Heart right ventricle (tissue), 16 donors: Measurements from ENCODE around the gene MRPL51. TPM values are rescaled to one million over a fixed set of nuclear protein-coding genes. Genes with fewer than 3 reads are reported as not detected.

Source experiments
- ATAC-seq, 8 donors: fragments of 200-7000 bp; cut with Tn5 transposase; one replicate each; pipeline ENCODE4 v1.9.1; 2020; ENCODE audit warnings: mild to moderate bottlenecking in 8 of 8, moderate library complexity in 8 of 8, moderate number of reproducible peaks in 1 of 8
- DNase-seq, 2 donors: peaks; one replicate each; pipeline ENCODE4 v3.0.0-alpha.2; 2020
- H3K27ac ChIP-seq, 10 donors: fragments of 200-600 bp; sonication (generic) in 2 of 10; one replicate each; pipeline versions ENCODE4 v1.5.0 to v1.8.0; 2020 to 2022; ENCODE audit warnings: mild to moderate bottlenecking in 3 of 10
- H3K27me3 ChIP-seq, 7 donors: fragments of 200-600 bp; one replicate each; pipeline ENCODE4 v1.8.0; 2021 to 2022; ENCODE audit warnings: mild to moderate bottlenecking in 2 of 7
- H3K36me3 ChIP-seq, 9 donors: fragments of 200-600 bp; sonication (generic) in 1 of 9; one replicate each; pipeline versions ENCODE4 v1.5.0 to v1.8.0; 2020 to 2022; ENCODE audit warnings: mild to moderate bottlenecking in 2 of 9
- H3K4me1 ChIP-seq, 9 donors: fragments of 200-600 bp; sonication (generic) in 1 of 9; one replicate each; pipeline versions ENCODE4 v1.5.0 to v1.8.0; 2020 to 2022; ENCODE audit warnings: mild to moderate bottlenecking in 4 of 9
- H3K4me3 ChIP-seq, 10 donors: fragments of 200-600 bp; sonication (generic) in 2 of 10; one replicate each; pipeline versions ENCODE4 v1.5.0 to v1.8.0; 2020 to 2022; ENCODE audit warnings: mild to moderate bottlenecking in 7 of 10, moderate library complexity in 2 of 10
- H3K9me3 ChIP-seq, 11 donors: fragments of 200-600 bp in 10 of 11; sonication (generic) in 2 of 11; one replicate each; pipeline versions ENCODE4 v1.5.0 to v1.8.0; 2013 to 2022; ENCODE audit warnings: mild to moderate bottlenecking in 2 of 11, control low read depth in 1 of 11, moderate library complexity in 1 of 11
- CTCF ChIP-seq, 9 donors: fragments of 200-600 bp; sonication (generic) in 2 of 9; IDR thresholded peaks; one replicate each; pipeline versions ENCODE4 v1.5.0 to v1.8.0; 2021 to 2022; ENCODE audit warnings: antibody characterized with exemption in 9 of 9, mild to moderate bottlenecking in 5 of 9, moderate library complexity in 1 of 9
- WGBS, 2 donors: extraction: QIAGEN DNeasy Blood & Tissue Kit; methylation state at CpG; one replicate each; pipeline ENCODE4 v1.1.7; 2013; ENCODE audit warnings: inconsistent platforms in 1 of 2; 5-methylcytosine and 5-hydroxymethylcytosine counted together
- intact Hi-C, 10 donors: fragments of 100-400 bp; cut with DNase I; formaldehyde crosslinking; loops; one replicate each; pipeline versions ENCODE4 v1.11.1 to v1.14.2; 2022
- polyA plus RNA-seq, 2 donors: library from polyadenylated mRNA; stranded (reverse); fragments of 200-250 nt; gene quantifications; one replicate each; pipeline ENCODE4 v1.2.3, GENCODE V29; 2013
- total RNA-seq, 10 donors: library from RNA; stranded (reverse); fragmentation: NEBNext Ultra II Directional in 3 of 10; extraction: Animal tissue kit (Norgen Biotek cat#: 25700) in 3 of 10; gene quantifications; one replicate each; pipeline versions ENCODE4 v1.2.1 to v1.2.4, GENCODE V29; 2021 to 2023
- donor health status: Arrhythmogenic right ventricular cardiomyopathy.
- donor health status: ischemic (EF 13 %, LVEDD 7.1; RV severe dilation, severe dysfunction).
- donor health status: healthy with polysubstance abuse.
- donor health status: DM: no; HTN: yes; CAD: no.
- donor health status: DM: no; HTN: no; CAD: no.
- donor health status: ischemic (EF 25% LVEDD 6.9; RV normal size, moderate dysfunction).
- donor health status: ischemic (EF 25% LVEDD 5.7; RV mildly dilated, moderate dysfunction).
- donor health status: healthy.
- donor health status: DM: yes; HTN: yes; CAD: no.
- donor health status: Ischemic cardiomyopathy.
- donor health status: ischemic (EF 35%, LVEDD 5.7; RV mildly dilated, moderate dysfunction).
- donor health status: nonischemic (EF 11% LVEDD 7.7; RV severe dilation, severe dysfunction).
- donor health status: DM: yes; HTN: yes; CAD: no.
- donor health status: PGD.
- donor health status: ischemic (EF 29% LVEDD 5.4; RV normal size, mild dysfunction).
- donor health status: nonischemic (EF 23%, LVEDD 6.1; RV moderate dilation, normal function).

Gene MRPL51
- total and polyA plus RNA-seq, 12 donors = 123 to 300 (median 250) TPM

DNA sequence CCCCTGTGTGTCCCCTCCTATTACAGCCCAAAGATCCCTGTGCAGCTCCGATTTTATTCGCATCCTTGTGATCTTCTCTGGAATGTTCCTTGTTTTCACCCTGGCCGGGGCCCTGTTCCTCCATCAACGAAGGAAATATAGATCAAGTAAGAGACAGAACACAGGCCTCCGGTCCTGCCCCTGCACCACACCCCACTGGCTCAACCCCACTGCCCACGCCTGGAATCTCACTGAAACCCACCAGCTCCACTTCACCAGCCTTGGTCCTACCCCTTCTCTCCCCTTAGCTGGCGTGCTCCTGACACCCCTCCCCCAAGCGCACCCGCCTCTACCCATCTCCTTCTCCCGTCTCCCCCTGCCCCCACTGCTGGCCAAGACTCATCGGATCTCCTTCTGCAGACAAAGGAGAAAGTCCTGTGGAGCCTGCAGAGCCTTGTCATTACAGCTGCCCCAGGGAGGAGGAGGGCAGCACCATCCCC is 42.2 kb downstream of the MRPL51 start:
- ATAC-seq (peak in 6 of 8 donors; percentile 1 to 22 (median 8)), DNase-seq (no peak)
- H3K4me1 ChIP-seq = peaks cover 4 to 31% (median 27%) of the 10 kb centered on the region in 9 donors

GRCh38 chr12:6450091-6450868 is 42.8 kb downstream of the MRPL51 start:
- Histone ChIP-seq H3K4me3 (peak overlapping the region in 8 of 10 donors; percentile 56 to 85 (median 68)), H3K27me3 (no peaks in the 10 kb centered on the region), H3K27ac (peak overlapping the region in 9 of 10 donors; percentile 95 to 100 (median 98)), H3K4me1 (peaks cover 4 to 31% (median 27%) of the 10 kb centered on the region in 9 donors), H3K36me3 (peaks cover 0 to 51% (median 13%) of the 10 kb centered on the region in 9 donors), H3K9me3 (no peaks in the 10 kb centered on the region)
- 71% methylated on average over 16 of the region's 16 CpGs for whole genome bisulfite sequencing, 2 donors
- intact Hi-C loops = loop anchor here in 1 of 10 donors (5.0 kb wide), 1 partner anchor 82 kb away; the partner anchor contains the start of gene GAPDH
- TF ChIP-seq CTCF (IDR thresholded peaks at IDR 0.05) = no peak
- ATAC-seq (peak in 1 of 8 donors; percentile 2), DNase-seq (no peak)

More for the DNA sequence above, 42.2 kb downstream of the MRPL51 start:
- peaks cover 0 to 51% (median 13%) of the 10 kb centered on the region in 9 donors for H3K36me3 ChIP-seq
- H3K4me3 ChIP-seq = peak overlapping the region; percentile 56 to 85 (median 68)
- 7 to 9% methylated on average over 11 of the region's 11 CpGs for WGBS, 2 donors
- no peak for TF ChIP-seq CTCF (IDR thresholded peaks at IDR 0.05)
- H3K27me3 ChIP-seq = no peaks in the 10 kb centered on the region
- no peaks in the 10 kb centered on the region for H3K9me3 ChIP-seq
- intact Hi-C loops = loop anchor here in 1 of 10 donors (5.0 kb wide), 1 partner anchor 81 kb away; the partner anchor contains the start of gene GAPDH
- H3K27ac ChIP-seq = peak overlapping the region; percentile 92 to 100 (median 98)

DNA sequence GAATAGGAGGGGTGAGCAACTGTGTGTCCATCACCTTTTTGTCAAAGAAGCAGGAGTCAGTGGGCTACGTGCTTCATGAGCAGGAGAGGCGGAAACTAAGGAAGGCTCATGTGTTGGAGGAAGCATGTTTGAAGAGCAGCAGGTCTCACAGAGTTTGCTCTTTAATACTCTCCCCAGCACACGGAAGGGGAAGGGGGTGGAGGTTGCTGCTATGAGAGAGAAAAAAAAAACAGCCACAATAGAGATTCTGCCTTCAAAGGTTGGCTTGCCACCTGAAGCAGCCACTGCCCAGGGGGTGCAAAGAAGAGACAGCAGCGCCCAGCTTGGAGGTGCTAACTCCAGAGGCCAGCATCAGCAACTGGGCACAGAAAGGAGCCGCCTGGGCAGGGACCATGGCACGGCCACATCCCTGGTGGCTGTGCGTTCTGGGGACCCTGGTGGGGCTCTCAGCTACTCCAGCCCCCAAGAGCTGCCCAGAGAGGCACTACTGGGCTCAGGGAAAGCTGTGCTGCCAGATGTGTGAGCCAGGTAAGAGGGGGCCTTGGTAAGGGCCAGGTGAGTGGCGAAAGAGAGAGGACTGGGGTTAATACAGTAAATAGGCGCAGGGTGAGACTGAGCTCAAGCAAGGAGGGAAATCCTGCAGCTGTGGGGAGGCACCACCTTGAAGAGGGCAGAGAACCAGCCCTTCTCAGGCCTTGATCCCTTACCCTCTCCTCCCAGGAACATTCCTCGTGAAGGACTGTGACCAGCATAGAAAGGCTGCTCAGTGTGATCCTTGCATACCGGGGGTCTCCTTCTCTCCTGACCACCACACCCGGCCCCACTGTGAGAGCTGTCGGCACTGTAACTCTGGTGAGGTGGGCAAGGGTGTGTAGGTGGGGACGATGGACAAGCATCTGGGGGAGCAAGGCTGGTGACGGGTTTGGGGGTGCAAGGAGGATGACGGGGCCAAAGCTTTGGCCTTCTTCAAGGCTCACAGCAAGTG is 48.1 kb downstream of the MRPL51 start, which contains the start of gene CD27:
Gene CD27 (plus strand): TSS at position 252 of the 985 bp plus-strand sequence. CDS start 141 bp downstream, at position 393.
- H3K4me3 ChIP-seq = peak within 1 kb of the TSS in 1 of 10 donors; percentile 49
- ATAC-seq = no peak
- no peak for TF ChIP-seq CTCF (IDR thresholded peaks at IDR 0.05)

More for the DNA sequence above, 48.1 kb downstream of the MRPL51 start, which contains the start of gene CD27:
- no peak for DNase-seq
- intact Hi-C loops = no loop called here
- peaks cover 0 to 3% (median under 1%) of the 10 kb centered on the region in 9 donors for H3K4me1 ChIP-seq
- no peaks in the 10 kb centered on the region for H3K9me3 ChIP-seq
- peaks cover 0 to 46% (median 0%) of the 10 kb centered on the region in 9 donors for H3K36me3 ChIP-seq
- no peaks in the 10 kb centered on the region for H3K27me3 ChIP-seq
- 90 to 91% methylated on average over 16 of the region's 16 CpGs for WGBS, 2 donors
- peak within 1 kb of the TSS in 1 of 10 donors; percentile 81 for H3K27ac ChIP-seq
